ENCODE measurements around the gene C9orf85.

Gene C9orf85

DNA sequence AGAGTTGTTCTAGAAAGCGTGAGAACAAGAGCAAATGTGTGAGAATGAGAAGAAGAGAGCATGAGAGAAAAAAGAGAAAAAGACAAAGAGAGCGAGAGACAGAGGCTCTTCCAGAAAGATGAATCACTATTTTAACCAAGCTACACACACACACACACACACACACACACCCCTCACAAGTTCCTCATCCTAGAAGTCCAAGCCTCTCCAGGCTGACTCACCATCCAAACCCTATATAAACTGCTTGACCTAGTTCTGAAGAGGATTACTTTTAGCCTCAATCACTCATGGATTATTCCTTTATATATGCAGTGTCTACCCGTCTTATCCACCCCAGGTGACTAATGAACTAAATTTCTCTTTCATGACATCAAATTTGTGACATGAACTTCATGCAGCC lies 111.4 kb downstream of the C9orf85 start:
- DNase-seq, result no peak

Measured in activated T-cell treated with anti-CD3 and anti-CD28 coated beads for 4 hours (primary cell).